Stomach smooth muscle (tissue), 2 donors: ENCODE results near the gene ENDOD1.
"Not testable (repeated sequence)": the region's sequence is repeated elsewhere in the genome, so short reads cannot be mapped to it uniquely, and the experiment has no call there.

Source experiments
- H3K27ac ChIP-seq: one replicate; pipeline ENCODE4 v1.7.0; 2013; ENCODE audit warnings: mild to moderate bottlenecking, low read length, inconsistent platforms
- H3K27me3 ChIP-seq, 2 donors: one replicate each; pipeline ENCODE4 v1.7.0; 2013; ENCODE audit warnings: low read length in 2 of 2; ENCODE audit not compliant: insufficient read depth in 2 of 2, control insufficient read depth in 1 of 2
- H3K36me3 ChIP-seq, 2 donors: one replicate each; pipeline ENCODE4 v1.7.0; 2013; ENCODE audit warnings: low read length in 2 of 2; ENCODE audit not compliant: control insufficient read depth in 2 of 2, insufficient read depth in 2 of 2
- H3K4me1 ChIP-seq: one replicate; pipeline ENCODE4 v1.7.0; 2013; ENCODE audit warnings: low read length; ENCODE audit not compliant: control insufficient read depth, insufficient read depth
- H3K4me3 ChIP-seq, 2 donors: one replicate each; pipeline ENCODE4 v1.7.0; 2013; ENCODE audit warnings: low read length in 2 of 2
- H3K9ac ChIP-seq, 2 donors: one replicate each; pipeline ENCODE4 v1.7.0; 2013; ENCODE audit warnings: low read length in 2 of 2, mild to moderate bottlenecking in 1 of 2
- H3K9me3 ChIP-seq, 2 donors: one replicate each; pipeline ENCODE4 v1.7.0; 2013; ENCODE audit warnings: low read length in 2 of 2; ENCODE audit not compliant: control insufficient read depth in 2 of 2
- donor health status: healthy.
- donor health status: Pancreatic carcinoma.

The ENDOD1 gene

DNA sequence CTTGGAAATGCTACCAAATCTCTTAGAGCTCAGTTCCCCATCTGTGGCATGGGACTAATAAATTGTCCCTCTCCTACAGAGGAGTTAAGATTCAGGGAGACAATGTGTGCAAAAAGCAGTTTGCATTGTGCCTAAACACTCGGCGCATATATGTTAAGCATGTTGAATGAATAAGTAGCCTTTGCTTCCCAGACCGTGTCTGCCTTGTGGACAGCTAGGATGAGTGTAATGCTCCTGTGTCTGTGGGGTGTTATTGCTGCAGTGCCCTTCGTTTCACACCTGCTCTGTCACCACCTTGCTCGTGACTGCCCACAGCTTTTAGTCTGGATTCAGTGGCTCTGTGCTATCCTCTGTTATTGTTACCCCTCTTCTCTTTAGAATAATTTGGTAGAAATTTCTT is 14.1 kb downstream of the ENDOD1 start:
- Histone ChIP-seq H3K9me3 (no peaks in the 10 kb centered on the region), H3K9ac (no peak overlapping the region), H3K27me3 (no peaks in the 10 kb centered on the region), H3K36me3 (peaks cover 0 to 2% of the 10 kb centered on the region in 2 donors), H3K4me3 (no peak overlapping the region), H3K27ac (no peak overlapping the region), H3K4me1 (no peaks in the 10 kb centered on the region)

DNA sequence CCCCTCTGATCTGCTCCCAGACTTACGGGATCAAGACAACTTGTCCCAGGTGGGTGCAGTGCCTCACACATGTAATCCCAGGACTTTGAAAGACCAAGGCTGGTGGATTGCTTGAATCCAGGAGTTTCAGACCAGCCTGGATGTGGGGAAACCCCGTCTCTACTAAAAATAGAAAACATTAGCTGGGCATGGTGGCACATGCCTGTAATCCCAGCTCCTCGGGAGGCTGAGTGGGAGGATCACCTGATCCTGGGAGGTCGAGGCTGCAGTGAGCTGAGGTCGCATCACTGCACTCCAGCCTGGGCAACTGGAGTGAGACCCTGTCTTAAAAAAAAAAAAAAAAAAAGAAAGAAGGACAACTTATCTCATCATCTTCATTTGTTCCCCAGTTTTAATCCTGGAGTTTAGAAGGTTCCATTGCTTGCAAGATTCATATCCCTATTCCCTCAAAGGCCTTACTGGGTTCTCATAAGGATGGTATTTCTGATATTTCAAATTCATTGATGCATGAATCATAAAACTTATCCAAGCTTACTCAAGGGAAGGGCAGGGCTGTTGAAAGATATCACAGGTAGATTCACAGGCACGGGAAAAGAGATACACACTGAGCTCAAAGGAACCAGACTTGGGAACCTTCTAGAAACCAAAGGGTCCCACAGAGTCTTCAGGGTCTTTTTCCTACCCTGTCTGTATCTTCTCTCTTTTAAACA is 14.6 kb downstream of the ENDOD1 start:
- Histone ChIP-seq H3K36me3 (peaks cover 2 to 3% of the 10 kb centered on the region in 2 donors), H3K4me3 (no peak overlapping the region), H3K9me3 (no peaks in the 10 kb centered on the region), H3K27ac (no peak overlapping the region), H3K4me1 (peaks cover 4% of the 10 kb centered on the region), H3K9ac (no peak overlapping the region), H3K27me3 (no peaks in the 10 kb centered on the region)

DNA sequence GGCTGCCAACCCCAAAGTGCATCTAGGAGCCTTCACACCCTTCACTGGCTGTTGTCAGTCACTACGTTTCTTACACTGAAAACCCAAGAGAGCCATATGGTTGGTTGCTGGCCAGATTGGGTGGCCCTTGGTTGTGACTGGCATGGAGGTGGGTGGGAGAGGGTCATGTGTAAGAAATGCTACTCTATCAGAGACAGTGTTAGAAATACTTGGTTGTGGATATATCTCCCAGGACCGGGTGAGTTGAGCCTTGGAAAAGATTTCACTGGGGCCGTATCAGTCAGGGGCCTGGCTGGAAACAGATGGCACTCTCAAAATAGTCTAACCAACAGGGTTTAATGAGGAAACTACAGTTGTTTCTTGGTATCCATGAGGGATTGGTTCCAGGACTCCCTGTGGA is 15.2 kb downstream of the ENDOD1 start:
- Histone ChIP-seq H3K36me3 (peaks cover 6 to 7% of the 10 kb centered on the region in 2 donors), H3K9me3 (no peaks in the 10 kb centered on the region), H3K4me1 (peaks cover 9% of the 10 kb centered on the region), H3K27me3 (no peaks in the 10 kb centered on the region), H3K4me3 (no peak overlapping the region), H3K9ac (no peak overlapping the region), H3K27ac (no peak overlapping the region)

DNA sequence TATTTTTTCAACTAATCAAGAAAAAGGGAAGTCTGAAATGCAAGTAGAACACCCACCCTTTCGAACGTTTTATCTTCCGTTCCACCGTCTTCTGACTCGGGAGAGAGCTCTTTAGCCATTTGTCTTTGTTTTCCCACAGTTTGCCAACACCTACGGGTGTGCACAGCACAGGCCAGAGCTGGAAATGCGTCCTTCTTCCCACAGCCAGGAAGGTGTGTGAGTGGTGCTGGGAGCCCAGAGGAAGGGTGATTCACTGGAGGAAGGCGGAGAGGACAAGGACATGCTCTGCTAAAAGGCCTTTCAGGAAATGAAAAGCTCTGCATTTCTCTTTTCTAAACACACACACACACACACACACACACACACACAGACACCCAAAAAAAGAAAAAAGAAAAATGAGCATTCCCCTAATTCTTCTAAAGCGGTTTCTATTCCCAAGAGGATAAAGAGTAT is 18.5 kb downstream of the ENDOD1 start:
- H3K27ac ChIP-seq, result no peak overlapping the region
- no peak overlapping the region for H3K9ac ChIP-seq
- no peaks in the 10 kb centered on the region for H3K27me3 ChIP-seq
- no peak overlapping the region for H3K4me3 ChIP-seq
- H3K4me1 ChIP-seq, result peaks cover 9% of the 10 kb centered on the region
- H3K36me3 ChIP-seq, result peaks cover 6 to 7% of the 10 kb centered on the region in 2 donors
- no peaks in the 10 kb centered on the region for H3K9me3 ChIP-seq

DNA sequence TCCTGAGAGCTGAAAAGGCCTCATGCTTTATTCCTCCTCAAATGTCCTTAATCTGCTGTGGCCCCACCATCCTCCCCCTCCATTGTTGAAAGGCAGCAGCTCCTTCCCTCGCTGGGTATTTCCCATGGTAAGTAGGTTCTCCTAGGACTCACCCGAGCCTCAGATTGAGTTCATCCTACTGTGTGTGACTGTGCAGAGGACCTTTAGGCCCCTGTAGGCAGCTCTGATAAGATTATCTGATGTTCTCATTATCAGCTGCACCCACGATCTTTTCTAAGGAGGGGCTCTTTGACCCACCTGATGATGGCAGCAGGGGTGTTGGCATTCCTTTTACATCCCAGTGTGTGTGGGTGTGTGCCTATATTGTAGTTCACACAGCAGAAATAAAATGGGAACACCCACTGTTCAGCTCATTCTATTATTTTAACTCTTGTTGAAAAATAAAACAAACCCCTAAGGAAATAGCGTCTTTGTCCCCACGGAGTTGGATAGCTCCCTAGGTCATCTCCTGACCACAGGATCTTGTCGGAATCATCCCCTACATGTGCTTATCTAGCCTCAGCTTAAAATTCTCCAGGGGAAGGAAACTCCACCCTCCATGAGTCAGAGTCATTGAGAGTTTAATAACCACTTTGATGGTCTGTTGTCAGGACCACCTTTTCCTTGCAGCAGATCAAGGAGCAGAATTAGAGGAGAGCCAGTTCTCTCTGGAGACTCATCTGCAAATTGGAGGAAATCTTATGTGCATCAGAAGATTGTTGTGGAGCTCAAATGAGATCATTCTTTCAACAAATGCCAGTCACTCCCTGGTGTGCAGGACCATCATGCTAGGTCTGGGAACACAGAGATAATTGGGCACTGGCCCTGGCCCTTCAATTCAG is 19.3 kb downstream of the ENDOD1 start:
- no peaks in the 10 kb centered on the region for H3K9me3 ChIP-seq
- H3K36me3 ChIP-seq, result peaks cover 6 to 7% of the 10 kb centered on the region in 2 donors
- peaks cover 9% of the 10 kb centered on the region for H3K4me1 ChIP-seq
- no peak overlapping the region for H3K4me3 ChIP-seq
- no peak overlapping the region for H3K9ac ChIP-seq
- no peaks in the 10 kb centered on the region for H3K27me3 ChIP-seq
- no peak overlapping the region for H3K27ac ChIP-seq

DNA sequence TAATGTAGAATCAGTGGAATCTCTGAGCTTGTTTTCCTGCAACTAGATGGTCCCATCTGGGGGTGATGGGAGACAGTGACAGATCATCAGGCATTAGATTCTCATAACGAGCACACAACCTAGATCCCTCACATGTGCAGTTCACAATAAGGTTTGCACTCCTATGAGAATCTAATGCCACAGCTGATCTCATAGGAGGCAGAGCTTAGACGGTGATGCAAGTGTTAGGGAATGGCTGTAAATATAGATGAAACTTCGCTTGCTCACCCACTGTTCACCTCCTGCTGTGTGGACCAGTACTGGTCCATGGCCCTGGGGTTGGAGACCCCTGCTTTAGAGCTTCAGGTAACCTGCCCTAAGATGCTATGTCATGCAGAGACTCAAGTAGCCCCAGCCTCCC is 21.8 kb downstream of the ENDOD1 start:
- H3K27ac ChIP-seq, H3K9ac ChIP-seq, H3K4me1 ChIP-seq, H3K4me3 ChIP-seq, H3K27me3 ChIP-seq, H3K9me3 ChIP-seq, H3K36me3 ChIP-seq: not testable (repeated sequence)

DNA sequence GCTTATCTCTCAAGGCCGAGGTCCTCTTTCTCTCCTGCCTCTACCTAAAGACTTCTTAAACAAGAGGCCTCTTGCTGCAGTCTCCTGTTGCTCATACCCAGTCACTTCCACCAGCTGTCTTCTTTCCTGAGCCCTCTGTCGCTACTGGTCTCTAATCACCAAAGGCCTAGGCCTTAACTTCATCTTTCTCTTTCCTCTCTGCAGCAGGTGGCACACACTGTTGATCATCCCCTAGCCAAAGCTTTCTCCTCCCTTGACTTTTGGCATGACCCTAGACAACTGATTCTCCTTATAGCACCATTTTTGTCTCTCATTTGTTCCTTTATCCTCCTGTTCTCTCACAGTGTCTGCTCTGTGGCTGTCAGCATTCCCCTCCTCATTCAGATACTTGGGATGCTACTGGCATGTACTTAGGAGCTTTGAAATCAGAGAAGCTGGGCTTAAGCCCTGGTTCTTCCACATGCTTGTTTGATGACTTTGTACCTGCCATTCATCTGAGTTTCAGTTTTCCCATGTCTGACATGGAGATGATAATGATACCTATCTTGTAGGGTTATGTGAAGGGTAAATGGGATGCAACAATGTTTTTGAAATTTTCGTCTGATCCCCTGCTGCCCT is 22.4 kb downstream of the ENDOD1 start:
- no peaks in the 10 kb centered on the region for H3K27me3 ChIP-seq
- no peak overlapping the region for H3K4me3 ChIP-seq
- no peak overlapping the region for H3K27ac ChIP-seq
- peaks cover 4 to 7% of the 10 kb centered on the region in 2 donors for H3K36me3 ChIP-seq
- H3K9me3 ChIP-seq, result no peaks in the 10 kb centered on the region
- peaks cover 9% of the 10 kb centered on the region for H3K4me1 ChIP-seq
- H3K9ac ChIP-seq, result no peak overlapping the region

DNA sequence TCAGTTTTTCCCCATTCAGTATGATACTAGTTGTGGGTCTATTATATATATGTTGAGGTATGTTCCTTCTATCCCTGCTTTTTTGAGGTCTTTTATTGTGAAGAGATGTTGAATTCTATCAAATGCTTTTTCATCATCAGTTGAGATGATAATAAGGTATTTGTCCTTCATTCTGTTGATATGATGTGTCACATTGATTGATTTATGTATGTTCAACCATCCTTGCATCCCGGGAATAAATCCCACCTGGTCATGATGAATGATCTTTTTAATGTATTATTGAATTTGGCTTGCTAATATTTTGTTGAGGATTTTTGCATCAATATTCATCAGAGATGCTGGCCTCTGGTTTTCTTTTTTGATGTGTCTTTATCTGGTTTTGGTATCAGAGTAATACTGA is 26.0 kb downstream of the ENDOD1 start:
- H3K27me3 ChIP-seq, result no peaks in the 10 kb centered on the region
- H3K4me1 ChIP-seq, result no peaks in the 10 kb centered on the region

DNA sequence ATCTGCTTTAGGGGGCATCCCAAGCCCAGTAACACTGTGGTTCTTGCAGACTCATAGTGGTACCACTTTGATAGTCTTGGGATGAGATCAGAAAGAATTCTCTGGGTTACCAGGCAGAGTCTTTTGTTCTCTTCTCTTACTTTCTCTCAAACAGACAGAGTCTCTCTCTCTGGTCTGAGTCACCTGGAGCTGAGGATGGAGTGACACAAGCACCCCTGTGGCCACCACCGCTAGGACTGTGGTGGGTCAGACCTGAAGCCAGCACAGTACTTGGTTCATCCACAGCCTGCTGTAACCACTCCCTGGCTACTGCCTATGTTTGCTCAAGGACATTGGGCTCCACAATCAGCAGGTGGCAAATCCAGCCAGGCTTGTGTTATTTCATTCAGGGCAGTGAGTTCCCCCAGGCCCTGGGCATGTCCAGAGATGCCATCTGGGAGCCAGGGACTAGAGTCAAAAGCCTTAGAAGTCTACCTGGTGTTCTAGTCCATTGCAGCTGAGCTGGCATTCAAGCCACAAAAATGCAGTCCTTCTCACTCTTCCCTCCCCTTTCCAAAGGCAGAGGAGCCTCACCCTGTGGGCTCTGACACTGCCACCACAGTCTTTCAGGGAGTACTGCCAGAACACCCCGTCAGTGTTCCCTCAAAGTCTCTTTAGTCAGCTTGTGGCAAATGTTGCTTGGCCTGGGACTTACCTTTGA is 29.9 kb downstream of the ENDOD1 start:
- no peaks in the 10 kb centered on the region for H3K9me3 ChIP-seq
- H3K27me3 ChIP-seq, result no peaks in the 10 kb centered on the region
- no peaks in the 10 kb centered on the region for H3K4me1 ChIP-seq
- H3K4me3 ChIP-seq, result no peak overlapping the region
- no peak overlapping the region for H3K9ac ChIP-seq
- no peak overlapping the region for H3K27ac ChIP-seq
- H3K36me3 ChIP-seq, result no peaks in the 10 kb centered on the region

More for the DNA sequence above, 26.0 kb downstream of the ENDOD1 start:
- H3K9me3 ChIP-seq, result no peaks in the 10 kb centered on the region
- no peak overlapping the region for H3K9ac ChIP-seq
- no peak overlapping the region for H3K4me3 ChIP-seq
- no peaks in the 10 kb centered on the region for H3K36me3 ChIP-seq
- no peak overlapping the region for H3K27ac ChIP-seq

DNA sequence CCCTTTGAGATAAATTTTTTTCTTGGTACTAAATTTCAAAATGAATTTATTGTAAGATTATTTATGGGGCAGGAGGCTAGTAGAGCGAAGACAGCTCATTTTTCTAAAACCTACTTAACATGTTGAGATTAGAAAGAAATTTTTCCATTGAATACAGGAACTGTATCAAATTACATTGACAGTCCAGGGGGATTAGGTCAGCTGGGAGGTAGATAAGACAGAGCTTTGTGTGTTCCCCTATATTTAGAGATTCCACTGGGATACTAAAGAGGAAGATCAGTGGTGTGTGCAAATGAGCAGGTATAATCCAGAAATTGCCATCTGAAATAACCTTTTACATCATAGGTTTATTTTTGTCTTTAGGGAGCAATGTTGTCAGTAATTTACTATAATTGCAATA is 32.1 kb downstream of the ENDOD1 start:
- Histone ChIP-seq H3K27ac (no peak overlapping the region), H3K4me3 (no peak overlapping the region), H3K4me1 (no peaks in the 10 kb centered on the region), H3K36me3 (no peaks in the 10 kb centered on the region), H3K27me3 (no peaks in the 10 kb centered on the region), H3K9me3 (no peaks in the 10 kb centered on the region), H3K9ac (no peak overlapping the region)
